SIG-M5 treated with dmso at 0.1 percent for 504 hours (cell line): Measurements from ENCODE around the gene HAVCR2.
"Not testable (repeated sequence)": the region's sequence is repeated elsewhere in the genome, so short reads cannot be mapped to it uniquely, and the experiment has no call there.

ENCODE experiments used
- DNase-seq: peaks from one replicate; lab custom pipeline; 2025; ENCODE audit not compliant: unreplicated experiment; lab: John Stamatoyannopoulos, UW

Gene HAVCR2

DNA sequence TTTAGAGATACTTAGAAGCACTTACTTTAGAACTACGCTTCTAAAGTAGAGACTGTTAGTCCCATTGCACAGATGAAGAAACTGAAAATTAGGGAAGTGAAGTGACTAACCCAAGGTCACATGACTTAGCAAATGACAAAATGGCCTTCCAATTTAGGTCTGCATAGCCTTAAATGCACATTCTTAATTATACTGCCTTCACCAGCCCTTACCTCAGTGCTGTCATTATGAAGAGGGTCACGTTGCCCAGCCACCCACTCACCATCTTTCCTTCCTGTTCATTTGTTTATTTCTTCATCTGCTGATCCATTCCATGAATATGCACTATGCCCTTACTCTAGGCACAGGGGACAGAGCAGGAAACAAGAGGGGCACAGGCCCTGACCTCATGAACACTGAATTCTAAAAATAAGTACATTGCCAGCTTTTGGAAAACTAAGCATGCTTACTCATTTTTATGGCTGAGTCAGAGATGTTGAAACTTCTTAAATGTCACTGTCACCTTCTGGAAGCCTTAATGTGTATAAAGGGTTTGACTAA, 8.6 kb downstream of the HAVCR2 start:
- DNase-seq, result peak; percentile 89

DNA sequence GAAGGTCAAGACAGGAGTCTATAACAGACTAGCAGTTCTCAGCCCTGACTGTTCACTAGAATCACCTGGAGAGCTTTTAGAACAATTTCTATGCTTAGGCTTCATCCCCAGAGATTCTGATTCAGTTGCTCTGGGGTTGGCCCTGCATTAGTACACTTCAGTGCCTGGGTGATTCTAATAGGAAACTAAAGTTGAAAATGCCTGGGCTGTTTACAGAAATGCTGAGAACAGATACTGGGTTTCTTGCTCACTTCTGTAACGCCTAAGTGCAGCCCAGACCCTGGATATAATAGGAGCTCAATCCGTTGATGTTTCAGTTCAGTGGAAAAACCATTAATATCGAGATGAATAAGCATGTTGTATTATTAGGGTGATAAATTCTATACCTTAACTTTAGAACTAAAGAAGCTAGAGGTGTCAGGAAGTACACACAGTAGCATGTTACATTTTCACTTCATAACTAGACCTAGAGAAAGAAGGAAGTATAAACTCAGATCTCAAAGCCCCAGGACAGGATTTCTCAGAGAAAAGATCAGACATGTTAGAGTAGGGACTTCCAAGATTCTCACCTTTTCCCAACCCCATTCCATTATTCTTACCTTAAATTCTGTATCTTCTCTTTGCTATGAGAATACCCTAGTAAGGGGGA, 20.4 kb downstream of the HAVCR2 start:
- no peak for DNase-seq

DNA sequence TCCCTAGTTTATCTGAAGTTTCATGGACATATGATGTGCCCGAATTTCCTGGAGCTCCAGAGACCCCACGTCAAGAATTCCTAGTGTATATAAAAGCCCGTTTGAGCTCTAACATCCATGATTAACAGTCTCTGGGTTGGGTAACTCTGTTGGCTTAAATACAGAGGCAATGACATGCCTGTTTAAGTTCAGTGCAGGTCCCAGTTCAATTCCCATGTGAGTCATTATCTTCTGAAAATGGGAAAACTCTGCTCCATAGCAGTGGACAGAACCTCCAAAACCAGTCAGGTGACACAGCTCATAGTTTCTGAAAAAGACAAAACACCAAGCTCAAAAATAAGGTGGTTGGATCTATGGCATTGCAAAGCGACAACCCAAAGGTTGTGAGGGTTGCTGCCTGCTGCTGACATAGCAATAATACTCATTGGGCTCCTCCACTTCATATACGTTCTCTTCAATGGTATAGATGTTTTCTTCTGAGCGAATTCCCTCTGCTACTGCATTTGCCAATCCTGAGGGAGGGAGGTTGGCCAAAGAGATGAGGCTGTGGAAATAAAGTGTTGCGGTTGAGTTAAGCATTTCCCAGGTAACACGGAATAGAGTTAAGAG, 22.0 kb downstream of the HAVCR2 start:
- DNase-seq, result no peak

DNA sequence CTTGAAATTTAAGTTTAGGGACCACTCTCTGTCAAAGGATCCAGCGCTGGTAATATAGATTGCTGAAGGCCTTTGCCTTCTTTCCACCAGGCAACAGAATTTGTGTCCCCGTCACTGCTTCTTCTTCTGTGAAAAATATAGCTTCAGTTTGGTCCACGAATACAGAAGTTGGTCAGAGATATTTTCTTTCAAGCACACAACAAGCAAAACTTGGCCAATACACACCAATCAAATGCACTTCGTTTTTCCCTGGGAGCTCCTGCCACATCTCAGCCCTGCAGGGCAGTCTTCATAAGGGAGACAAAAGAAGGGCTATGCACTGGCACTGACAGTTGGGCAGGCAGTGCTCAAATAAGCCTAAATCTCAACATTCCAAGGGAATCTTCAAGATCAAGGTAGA, 22.9 kb downstream of the HAVCR2 start:
- DNase-seq, result no peak

DNA sequence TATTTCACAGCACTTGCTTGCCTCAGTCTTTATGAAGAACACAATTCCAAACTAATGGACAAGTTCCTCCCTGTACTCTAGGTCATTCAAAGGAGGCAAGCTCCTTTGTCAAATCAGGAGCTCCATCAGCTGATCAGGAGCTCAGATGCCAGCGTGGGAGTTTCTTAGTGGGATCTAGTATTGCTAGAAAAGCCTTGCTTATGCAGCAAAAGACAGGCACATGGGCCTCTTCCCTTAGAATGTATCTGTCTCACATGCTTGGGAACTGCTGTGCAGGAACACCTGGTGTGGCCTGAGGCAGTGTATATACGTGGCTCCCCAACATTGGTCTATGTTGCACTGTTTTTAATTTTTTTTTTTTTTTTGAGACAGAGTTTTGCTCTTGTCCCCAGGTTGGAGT, 28.6 kb downstream of the HAVCR2 start:
- DNase-seq, result no peak

DNA sequence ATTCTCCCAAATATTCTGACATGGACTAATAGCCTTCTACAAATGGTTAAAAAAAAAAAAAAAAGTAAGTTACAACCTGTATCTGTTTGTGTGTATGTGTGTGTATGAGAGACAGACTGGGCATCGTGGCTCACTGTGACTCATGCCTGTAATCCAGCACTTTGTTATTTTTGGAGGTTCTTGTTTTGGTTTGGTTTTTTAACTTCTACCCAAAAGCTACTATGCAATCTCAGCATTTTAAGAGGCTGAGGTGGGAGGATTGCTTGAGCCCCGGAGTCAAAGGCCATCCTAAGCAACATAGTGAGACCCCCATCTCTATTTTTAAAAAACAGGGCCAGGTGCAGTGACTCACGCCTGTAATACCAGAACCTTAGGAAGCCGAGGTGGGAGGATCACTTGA, 32.3 kb downstream of the HAVCR2 start:
- DNase-seq, result no peak

DNA sequence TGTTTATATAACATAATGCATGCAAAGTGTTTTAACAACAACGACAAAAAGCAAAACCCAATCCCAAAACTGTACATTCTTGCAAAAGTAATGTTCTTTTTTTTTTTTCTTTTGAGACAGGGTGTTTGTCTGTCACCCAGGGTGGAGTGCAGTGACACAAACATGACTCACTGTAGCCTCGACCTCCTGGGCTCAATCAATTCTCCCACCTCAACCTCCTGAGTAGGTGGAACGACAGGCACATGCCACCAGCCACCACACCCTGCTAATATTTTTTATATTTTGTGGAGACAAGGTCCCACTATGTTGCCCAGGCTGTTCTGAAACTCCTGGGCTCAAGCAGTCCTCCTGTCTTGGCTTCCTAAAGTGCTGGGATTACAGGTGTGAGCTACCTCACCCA, 36.3 kb downstream of the HAVCR2 start:
- DNase-seq, result no peak

DNA sequence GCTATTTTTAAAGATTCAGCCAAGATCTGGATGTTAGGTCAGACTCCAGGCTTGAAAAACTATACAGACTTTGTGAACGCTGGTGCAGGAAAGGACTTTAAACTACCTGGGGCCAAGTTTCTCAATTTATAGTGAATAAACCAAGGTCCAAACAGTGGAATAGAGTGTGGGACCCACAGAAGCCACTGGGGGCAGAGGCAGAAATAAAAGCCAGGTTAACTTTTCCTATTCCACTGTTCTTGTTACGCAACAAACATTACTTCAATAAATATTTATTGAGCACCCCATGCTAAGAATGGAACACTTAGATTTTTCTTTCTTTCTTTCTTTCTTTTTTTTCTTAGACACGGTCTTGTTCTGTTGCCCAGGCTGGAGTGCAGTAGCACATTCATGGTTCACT, 38.9 kb downstream of the HAVCR2 start:
- no peak for DNase-seq

DNA sequence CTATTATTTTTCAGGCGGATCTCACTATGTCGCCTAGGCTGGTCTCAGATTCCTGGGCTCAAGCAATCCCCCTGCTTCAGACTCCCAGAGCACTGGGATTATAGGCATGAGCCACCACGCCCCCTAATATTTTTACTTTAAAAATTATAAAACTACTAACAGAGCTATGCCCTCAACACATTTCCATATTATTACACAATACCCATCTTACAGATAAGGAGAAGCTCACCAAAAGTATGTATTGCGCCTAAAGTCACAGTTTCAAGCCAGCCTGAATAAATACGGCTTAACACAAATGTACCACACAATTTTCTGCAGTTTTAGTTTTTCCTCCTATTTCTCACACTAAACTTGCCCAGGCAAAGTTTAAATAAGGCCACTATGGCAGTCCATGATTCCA, 40.1 kb downstream of the HAVCR2 start:
- no peak for DNase-seq

DNA sequence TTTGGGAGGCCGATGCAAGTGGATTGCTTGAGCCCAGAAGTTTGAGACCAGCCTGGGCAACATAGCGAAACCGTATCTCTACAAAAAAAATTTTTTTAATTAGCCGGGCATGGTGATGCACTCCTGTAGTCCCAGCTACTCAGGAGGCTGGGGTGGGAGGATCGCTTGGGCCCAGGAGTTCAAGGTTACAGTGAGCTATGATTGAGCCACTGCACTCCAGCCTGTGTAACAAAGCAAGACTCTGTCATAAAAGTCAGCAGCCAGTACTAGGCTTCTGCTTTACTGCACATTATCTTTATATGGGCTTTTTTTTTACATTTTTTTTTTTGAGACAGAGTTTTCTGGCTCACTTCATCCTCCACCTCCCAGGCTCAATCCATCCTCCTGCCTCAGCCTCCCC, 40.5 kb downstream of the HAVCR2 start:
- no peak for DNase-seq

DNA sequence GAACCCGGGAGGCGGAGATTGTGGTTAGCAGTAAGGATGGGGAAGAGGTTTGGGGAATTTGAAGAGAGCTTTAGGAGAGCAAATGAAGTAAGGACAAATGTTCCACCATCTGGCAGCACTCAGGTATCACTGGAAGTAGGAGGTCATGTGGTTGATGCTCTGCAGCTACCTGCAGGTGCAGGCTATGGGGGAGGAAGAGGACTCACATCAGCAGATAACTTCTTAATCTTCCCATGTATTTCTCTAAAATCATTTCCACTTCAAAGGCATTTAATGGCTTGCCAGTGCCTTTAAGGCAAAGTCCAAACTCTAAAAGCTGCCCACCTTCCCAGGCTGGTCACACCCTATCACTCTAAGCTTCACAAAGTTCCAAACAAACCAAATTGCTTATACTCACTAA, 41.8 kb downstream of the HAVCR2 start:
- DNase-seq, result no peak

DNA sequence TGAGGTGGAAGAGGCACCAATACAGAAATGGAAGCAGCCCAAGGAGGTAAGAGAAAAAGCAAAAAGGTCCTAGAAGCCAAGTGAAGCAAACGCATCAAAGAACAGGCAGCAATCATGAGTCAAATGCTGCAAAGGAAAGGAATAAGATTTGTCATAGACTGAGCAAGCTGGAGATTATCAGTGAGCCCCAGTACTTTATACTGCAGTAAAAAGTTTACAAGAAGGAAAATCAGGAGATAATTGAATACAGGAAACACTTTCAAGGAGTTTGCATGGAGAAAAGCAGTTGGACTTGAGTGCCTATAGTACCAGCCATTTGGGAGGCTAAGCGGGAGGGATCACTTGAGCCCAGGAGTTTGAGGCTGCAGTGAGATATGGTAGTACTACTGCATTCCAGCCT, 42.8 kb downstream of the HAVCR2 start:
- no peak for DNase-seq

DNA sequence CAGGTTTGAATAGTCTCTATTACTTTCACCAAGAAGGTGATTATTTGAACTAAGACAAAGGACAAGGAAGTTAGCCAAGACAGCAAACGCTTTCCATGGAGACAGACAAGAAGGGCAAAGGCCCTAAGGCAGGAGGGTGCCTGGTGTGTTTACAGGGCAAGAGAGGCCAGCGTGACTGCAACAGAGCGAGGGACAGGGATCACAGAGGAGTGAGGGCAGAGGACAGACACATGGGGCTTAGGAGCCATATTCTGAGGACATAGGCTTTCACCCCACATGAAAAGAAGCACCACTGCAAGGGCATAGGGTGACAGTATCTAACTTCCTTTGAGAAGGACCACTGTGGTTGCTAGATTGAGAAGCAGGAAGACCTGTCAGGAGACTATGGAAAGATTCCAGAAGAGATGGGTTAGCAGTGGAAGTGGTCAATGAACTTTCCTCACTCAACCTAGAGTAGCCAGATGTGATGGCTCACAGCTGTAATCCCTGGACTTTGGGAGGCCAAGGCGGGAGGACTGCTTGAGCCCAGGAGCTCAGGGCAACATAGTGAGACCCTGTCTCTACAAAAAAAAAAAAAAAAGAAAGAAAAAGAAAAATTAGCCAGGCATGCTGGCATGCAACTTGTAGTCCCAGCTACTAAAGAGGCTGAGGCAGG, 44.9 kb downstream of the HAVCR2 start:
- DNase-seq, result no peak

DNA sequence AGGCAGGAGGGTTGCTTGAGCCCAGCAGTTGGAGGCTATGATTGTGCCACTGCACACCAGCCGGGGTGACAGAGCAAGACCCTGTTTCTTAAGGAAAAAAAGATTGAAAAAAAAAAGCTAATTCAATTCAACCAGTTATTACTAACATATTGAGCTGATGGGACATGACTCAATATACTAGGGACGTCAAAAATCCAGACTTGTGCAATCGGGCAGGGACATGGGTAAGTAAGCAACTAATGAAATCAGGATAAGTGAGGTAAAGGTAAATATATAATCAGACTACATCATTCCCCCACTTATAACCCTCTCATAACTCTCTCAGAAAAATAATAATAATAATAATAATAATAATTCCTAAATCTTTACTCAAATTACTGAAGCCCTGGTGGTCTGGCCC, 49.0 kb downstream of the HAVCR2 start:
- no peak for DNase-seq

DNA sequence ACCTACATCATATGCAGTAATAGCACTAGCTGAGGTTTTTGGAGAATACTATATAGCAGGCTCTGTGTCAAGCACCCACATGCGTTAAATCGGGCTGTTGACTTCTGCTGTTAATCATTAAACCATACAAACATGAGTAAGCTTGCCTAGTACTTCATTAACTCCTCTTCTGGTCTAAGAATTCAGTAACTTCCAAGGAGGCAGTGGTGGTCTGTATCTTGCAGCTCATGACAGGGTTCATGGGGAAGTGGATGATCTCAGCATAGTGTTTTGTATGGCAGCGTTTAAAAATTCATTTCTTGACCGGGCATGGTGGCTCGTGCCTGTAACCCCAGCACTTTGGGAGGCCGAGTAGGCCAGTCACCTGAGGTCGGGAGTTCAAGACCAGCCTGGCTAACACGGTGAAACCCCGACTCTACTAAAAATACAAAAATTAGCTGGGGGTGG, 49.7 kb downstream of the HAVCR2 start, which contains the start of gene HAVCR1:
Gene HAVCR1, minus strand, starts transcription at position 24 of the 447 bp plus-strand sequence. CDS start 1,173 bp downstream, outside the sequence.
- no peak for DNase-seq

DNA sequence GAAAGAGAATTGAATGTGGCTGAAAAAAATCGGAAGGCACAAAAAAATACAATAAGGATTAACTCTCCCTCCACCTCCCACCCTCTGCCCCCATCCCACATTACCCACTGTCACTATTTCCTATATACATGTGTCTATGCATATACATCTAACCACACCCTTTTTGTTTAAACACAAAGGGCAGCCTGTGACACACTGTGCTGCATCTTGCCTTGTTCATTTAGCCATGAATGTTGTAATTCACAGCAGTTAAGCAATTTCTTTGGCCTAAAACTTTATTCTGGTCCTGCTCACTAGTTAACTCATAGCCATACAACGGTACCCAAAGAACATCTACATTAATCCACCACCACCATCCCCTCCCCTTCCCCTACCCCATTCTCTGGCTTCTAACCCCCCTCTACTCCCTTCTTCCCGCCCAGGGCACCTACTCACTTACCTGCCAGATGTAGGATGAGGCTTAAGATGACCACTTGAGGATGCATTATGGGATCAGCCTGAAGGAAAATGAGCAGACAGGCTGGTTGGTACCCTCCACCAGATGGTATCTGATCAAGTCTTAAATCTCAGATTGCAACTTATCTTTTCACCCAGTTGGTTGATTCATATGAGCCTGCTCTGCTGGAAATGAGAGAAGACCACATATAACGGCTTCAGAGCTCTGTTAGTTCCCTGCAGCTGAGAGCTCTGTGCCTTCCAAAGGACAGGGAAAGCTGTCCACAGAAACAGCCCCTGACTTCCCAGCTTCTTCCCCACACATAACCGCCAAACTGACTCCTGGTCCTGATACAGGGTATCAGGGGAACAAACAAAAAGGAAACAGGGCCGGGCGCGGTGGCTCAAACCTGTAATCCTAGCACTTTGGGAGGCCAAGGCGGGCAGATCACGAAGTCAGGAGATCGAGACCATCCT, 51.1 kb downstream of the HAVCR2 start:
- DNase-seq, result no peak

DNA sequence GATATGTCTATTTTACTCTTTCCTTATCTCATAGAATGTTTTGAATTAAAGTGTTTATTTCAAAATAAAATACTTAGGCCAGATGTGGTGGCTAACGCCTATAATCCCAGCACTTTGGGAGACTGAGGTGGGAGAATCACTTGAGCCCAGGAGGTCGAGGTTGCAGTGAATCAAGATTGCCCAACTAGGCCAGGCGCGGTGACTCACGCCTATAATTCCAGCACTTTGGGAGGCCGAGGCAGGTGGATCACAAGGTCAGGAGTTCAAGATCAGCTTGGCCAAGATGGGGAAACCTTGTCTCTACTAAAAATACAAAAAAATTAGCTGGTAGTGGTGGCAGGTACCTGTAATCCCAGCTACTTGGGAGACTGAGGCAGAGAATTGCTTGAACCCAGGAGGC, 52.0 kb downstream of the HAVCR2 start:
- DNase-seq, result not testable (repeated sequence)

DNA sequence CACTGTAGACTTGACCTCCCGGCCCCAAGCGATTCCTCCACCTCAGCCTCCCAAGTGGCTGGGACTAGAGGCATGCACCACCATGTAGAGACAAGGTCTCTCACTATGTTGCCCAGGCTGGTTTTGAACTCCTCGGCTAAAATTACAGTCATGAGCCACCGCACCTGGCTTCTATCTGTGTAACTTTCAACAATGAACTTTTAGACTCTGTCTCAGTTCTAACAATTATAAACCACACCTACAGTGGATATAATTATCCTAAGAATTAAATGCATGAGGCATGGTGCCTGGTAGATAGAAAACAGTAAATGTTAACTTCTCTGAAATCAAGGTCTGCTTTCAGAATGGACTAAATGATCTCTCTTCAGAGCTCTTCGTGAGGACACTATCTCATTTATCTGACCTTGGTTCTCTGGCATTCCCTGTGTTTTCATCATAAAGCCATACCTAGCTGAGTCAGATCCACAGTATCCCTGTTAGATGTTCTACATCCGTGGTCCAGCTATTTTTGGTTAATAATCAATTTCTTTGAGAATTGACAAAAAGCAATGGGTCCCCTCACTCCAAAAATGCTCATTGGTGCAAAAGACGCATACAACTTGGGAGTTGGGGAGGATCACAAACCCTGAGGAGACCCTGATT, 57.1 kb downstream of the HAVCR2 start:
- DNase-seq, result no peak

DNA sequence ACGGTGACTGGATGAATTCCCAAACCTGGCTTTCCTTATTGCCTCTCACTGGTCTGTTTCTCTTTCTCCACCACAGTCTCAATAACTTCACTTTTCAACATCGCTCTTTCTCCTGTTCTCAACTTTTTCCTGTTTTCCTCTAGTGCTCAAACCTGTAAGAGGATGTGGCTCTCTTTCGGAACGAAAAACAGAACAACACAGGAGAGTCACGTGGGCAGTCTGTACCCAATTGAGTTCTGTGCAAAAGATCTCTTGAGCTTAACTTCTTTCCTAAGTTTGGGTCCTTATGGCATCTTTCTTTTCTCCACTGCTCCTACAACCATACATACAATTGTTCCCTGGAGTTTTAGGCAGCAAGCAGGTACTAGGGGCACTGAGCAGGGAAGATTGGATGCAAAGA, 58.8 kb downstream of the HAVCR2 start:
- no peak for DNase-seq

DNA sequence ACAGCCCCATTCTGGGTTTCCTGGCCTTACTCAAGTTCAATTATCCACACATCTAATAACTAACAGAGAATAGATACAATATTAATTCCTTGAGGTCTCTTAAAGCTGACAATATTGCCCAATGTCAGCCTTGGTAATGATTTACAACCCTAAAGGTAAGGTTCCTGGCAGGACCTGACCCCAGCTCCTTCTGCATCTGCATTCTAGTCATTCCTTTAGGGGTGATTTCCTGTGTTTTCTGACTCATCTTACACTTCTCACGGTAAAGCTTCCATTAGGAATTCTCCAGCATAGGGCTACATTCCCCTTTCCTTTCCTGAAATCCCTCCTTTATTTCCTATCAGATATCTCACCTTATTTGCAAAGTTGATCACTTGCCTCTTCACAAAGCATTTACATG, 59.2 kb downstream of the HAVCR2 start:
- DNase-seq, result no peak

DNA sequence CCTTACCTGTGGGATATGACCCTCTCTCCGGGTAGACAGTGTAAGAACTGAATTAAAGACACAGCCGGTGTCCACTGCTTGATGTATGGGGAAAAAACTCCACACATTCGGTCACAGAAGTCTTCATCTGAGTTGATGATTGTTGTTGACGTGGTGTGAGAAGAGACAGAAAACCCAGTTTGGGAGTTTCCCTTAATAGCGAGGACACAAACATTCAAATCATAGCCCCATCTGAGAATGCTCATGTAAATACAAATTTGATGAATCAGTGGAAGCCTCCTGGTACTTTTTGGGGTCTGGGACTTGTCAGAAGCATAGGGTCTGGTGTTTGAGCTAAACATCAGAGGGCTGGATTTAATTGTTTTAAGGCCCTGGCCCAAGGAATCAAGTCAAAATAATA, 60.9 kb downstream of the HAVCR2 start:
- no peak for DNase-seq
